Stimulated activated CD4-positive, alpha-beta T cell treated with anti-CD3 and anti-CD28 coated beads, Interleukin-1b, Interleukin-23, amount 100 ng/mL, for 4 hours (primary cell): ENCODE results near the gene TMEM51.

Source experiments
- DNase-seq, 2 donors: peaks; one replicate each; pipeline ENCODE4 v3.0.0-alpha.2; 2020; ENCODE audit warnings: low read depth in 2 of 2

TMEM51 gene, protein sequence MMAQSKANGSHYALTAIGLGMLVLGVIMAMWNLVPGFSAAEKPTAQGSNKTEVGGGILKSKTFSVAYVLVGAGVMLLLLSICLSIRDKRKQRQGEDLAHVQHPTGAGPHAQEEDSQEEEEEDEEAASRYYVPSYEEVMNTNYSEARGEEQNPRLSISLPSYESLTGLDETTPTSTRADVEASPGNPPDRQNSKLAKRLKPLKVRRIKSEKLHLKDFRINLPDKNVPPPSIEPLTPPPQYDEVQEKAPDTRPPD

GRCh38 chr1:15153184-15153841, at the start of gene TMEM51:
Gene TMEM51 (plus strand): TSS chr1:15153747. CDS start chr1:15215088, 61,341 bp downstream.
- no peak for DNase-seq

GRCh38 chr1:15103906-15104305, 49.6 kb upstream of the TMEM51 start:
- DNase-seq, result no peak

DNA sequence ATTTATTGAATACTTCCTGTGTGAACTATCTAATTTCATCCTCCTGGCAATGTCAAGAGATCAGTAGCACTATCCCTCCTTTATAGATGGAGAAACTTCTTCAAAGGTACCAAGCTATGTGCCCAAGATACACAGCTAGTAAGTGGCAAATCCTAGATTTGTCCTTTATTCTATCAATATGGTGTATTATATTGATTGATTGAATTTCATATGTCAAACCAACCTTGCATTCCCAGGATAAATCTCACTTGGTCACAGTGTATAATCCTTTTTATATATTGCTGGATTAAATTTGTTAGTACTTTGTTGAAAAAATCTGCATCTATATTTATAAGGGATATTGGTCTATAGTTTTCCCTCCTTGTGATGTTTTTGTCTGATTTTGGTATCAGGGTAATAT, 48.8 kb upstream of the TMEM51 start:
- DNase-seq, result no peak

DNA sequence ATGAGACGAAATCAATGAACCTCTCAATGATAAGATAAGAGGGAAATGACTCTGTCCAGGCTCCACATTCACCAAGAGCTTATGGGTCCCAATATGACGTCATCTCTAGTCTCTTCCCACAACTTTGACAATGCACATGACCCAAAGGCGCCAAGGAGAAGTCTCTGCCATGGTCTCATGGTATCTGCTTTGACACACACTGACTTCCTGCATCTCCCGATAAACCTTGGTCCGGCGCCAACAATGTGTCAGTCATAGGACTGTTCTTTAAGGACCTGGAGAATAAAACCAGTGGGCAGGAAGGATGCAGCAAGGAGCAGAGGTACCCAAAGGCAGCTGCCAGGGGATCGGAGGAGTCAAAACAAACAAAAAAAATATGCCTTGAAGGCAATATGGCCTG, 46.9 kb upstream of the TMEM51 start:
- DNase-seq, result no peak

GRCh38 chr1:15107058-15107687, 46.4 kb upstream of the TMEM51 start:
- DNase-seq, result no peak

GRCh38 chr1:15107911-15108310, 45.6 kb upstream of the TMEM51 start:
- no peak for DNase-seq

- no peak for DNase-seq
Measured at GRCh38 chr1:15110128-15110866, 43.2 kb upstream of the TMEM51 start.

- no peak for DNase-seq
Measured at GRCh38 chr1:15110867-15111230, 42.7 kb upstream of the TMEM51 start.

GRCh38 chr1:15113146-15113545, 40.4 kb upstream of the TMEM51 start:
- no peak for DNase-seq

DNA sequence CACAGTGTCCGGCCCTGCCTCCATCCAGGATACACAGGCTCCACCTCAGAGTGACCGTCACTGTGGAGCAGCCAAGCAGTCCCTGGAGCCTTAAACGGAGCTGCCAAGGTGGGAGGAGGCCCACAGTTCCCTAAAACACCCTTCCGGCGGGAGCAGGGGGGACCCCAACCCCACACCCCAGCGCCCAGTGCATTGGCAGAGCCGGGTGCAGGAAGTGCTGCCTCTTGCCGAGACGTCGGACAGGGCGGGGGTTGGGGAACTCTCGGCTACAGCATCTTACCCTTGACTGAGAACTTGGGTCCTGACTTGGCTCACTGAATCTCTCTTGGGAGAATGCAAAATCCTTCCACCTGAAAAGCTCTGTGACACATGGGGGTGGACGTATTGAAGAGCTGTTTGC, 38.7 kb upstream of the TMEM51 start:
- DNase-seq, result no peak

DNA sequence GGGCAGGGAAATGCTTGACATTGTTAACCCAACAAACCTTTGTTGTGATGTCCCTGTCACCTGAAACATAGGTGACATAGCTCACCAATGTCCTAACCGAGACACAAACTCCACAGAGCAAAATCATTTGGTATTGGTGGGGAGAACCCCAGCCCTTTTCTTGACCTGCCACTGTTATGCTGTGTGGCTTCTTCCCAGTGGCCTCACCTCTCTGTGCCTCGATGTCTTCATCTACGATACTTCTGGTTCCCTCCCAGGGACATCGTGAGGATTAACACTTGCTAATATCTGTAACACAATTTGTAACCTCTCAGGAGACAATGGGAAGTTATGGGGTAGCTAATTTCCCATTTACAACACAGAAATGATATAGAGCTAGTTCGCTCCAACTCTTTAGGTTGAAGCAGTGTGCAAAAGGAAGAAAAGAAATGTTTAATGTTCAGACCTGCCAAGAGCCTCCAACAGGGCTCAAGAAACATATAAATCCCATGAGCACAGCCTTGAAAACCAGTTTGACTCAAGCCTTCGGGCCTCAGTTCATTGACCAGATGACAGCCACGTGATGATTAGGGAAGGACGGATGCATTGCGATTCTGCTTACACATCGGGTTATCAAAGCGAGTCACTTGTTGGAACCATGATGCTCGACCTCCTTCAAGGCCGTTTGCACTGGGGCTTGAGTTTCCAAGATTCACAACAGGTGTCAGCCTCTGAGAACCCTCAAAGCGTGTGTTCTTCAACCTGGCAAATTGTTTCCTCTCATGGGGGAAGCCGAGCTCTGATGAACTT, 37.8 kb upstream of the TMEM51 start:
- DNase-seq, result no peak

DNA sequence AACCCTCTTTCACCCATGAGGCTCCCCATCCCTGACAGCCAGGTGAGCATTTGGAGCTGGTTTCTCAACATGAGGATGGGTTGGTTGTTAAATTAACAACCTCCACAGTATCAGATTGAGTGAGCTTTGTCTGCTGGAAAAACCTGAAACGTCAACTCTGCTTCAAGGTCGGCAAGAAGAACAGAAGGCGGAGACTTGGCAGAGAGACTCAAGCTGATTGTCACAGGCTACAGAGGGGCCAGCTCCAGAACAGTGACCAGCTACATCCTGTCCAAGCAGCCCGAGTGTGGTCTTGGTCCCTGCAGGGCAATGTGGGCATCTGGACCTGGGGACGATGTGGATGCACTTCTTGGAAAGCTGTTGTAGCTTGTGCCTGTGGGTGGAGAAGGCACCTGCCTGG, 36.6 kb upstream of the TMEM51 start:
- DNase-seq, result no peak

DNA sequence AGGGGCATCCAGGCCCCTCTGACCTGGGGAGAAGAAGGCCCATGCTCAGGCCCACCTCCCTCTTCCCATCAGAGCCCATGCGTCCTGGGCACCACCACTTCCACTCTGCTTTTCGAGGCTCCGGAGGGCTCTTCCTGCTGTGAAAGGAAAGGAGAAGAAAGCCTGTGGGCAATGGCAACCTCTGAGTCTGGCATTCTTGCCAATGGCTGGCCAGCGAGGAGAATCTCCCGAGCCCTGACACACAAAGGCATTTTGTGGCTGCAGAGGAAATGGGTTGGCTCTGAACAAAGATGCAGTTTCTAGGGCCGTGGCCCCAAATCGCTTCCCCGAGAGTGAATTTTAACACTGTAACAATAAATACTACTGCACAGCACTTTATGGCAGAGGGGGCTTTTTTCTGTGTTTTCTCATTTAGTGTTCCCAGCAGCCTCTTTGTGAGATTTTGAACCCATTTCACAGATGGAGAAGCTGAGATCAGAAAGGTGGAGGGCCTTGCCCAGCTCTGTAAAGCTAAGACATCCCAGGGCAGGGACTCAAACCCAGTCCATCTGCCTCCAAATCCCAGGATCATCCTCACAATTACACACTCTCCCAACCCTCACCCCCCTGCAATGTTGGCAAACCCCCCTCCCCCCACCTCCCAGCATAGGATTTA, 35.7 kb upstream of the TMEM51 start:
- DNase-seq, result no peak

DNA sequence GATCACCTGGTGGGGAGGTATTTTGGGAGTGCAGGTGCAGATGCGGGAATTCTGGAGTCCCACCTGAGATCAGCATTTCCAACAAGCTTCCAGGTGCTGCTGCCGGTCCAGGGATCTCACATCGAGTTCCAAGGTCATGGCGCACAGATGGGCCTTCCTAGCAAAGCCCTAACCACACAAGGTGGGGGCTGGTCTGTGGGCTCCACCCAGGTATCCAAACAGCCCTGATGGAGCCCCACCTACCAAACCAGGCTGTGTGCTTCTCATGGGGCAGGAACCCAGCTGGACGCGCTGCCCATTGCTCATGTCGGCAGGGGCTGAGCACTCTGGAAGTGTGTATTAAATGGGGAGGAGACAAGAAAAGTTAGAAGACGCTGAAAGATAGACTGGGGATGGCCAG, 35.0 kb upstream of the TMEM51 start:
- DNase-seq, result no peak

DNA sequence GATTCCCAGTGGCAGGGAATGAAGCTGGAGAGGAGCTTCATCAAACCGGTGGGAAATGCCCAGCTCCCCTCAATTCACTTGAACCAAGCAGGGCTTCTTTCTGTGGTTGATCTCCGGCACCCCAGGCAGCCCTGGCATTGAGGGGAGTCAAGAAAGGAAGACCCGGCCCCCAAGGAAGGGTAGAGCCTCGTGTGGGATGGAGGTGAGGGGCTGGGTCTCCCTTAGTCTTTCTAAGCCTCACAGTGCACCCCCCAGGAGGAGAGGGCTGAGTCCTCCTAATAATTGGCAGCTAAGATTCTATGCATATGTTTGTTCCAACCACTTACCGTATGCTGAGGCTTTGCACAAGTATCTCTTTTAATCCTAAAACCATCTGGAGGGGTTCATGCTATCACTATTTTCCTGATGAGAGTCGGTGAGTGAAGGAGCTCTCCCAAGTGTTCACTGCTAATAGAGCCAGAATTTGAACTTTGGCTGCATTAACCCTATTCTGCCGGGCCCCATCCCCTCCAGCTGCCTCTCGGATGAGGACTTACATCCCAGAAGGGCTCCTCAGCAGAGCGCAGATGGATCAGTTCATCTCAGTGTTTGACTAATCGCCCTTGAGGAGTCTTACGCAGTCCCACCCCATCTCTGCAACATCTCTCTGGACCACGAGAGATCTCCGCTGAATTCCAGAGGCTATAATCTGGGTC, 33.1 kb upstream of the TMEM51 start:
- DNase-seq, result no peak

- no peak for DNase-seq
Measured at GRCh38 chr1:15122331-15122730, 31.2 kb upstream of the TMEM51 start.

DNA sequence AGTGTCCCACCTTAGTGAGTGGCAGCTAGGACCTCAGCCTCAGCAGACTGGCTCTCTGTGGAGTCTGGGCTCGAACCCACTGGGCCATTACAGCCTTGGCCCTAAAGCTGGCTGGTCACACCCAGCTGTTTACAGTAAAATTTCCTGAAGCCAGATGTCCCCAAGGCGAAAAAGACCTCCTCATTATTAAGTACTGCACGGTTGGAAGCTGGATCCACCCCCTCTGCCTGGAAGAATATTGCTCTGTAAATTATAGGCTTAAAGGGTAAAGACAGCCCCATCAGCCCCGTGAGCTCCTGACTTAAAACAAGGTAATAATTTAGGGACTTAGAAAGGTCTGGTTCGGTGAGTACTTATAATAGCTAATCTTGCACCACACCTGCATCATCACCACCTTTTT, 30.3 kb upstream of the TMEM51 start:
- no peak for DNase-seq

- DNase-seq, result no peak
Measured at GRCh38 chr1:15123925-15124324, 29.6 kb upstream of the TMEM51 start.

GRCh38 chr1:15124362-15125100, 29.0 kb upstream of the TMEM51 start:
- DNase-seq, result no peak
